Measurements from ENCODE around the gene ECHDC3.
A peak's percentile ranks its signal among the peaks of the same experiment; 100 is the strongest.

ECHDC3 gene

GRCh38 chr10:11750420-11750819 lies 8.2 kb downstream of the ECHDC3 start:
- no peak for DNase-seq (ENCODE audit: low read depth, low spot score)

- DNase-seq (ENCODE audit: low read depth, low spot score) = no peak
These were observed 12.0 kb downstream of the ECHDC3 start for GRCh38 chr10:11754173-11754572.

GRCh38 chr10:11754620-11755019 lies 12.4 kb downstream of the ECHDC3 start:
- no peak for DNase-seq (ENCODE audit: low read depth, low spot score)

- DNase-seq (ENCODE audit: low read depth, low spot score) = no peak
These were observed 13.5 kb downstream of the ECHDC3 start for GRCh38 chr10:11755512-11756263.

- DNase-seq (ENCODE audit: low read depth, low spot score) = no peak
These were observed 14.7 kb downstream of the ECHDC3 start for GRCh38 chr10:11756766-11757315.

- DNase-seq (ENCODE audit: low read depth, low spot score) = peak; percentile 57
These were observed 15.3 kb downstream of the ECHDC3 start for GRCh38 chr10:11757454-11757820.

GRCh38 chr10:11757821-11758463 lies 15.8 kb downstream of the ECHDC3 start:
- DNase-seq (ENCODE audit: low read depth, low spot score) = no peak

- no peak for DNase-seq (ENCODE audit: low read depth, low spot score)
These were observed 16.5 kb downstream of the ECHDC3 start for GRCh38 chr10:11758527-11759236.

- no peak for DNase-seq (ENCODE audit: low read depth, low spot score)
These were observed 17.2 kb downstream of the ECHDC3 start for GRCh38 chr10:11759347-11759746.

GRCh38 chr10:11760151-11760550 lies 18.0 kb downstream of the ECHDC3 start:
- no peak for DNase-seq (ENCODE audit: low read depth, low spot score)

GRCh38 chr10:11760861-11761260 lies 18.7 kb downstream of the ECHDC3 start:
- DNase-seq (ENCODE audit: low read depth, low spot score) = no peak

- no peak for DNase-seq (ENCODE audit: low read depth, low spot score)
These were observed 19.2 kb downstream of the ECHDC3 start for GRCh38 chr10:11761431-11761830.

GRCh38 chr10:11762706-11763500 lies 20.7 kb downstream of the ECHDC3 start:
- DNase-seq (ENCODE audit: low read depth, low spot score) = no peak

GRCh38 chr10:11763501-11763861 lies 21.3 kb downstream of the ECHDC3 start:
- DNase-seq (ENCODE audit: low read depth, low spot score) = no peak

GRCh38 chr10:11765141-11765540 lies 23.0 kb downstream of the ECHDC3 start:
- DNase-seq (ENCODE audit: low read depth, low spot score) = no peak

GRCh38 chr10:11772575-11773288 lies 30.6 kb downstream of the ECHDC3 start:
- DNase-seq (ENCODE audit: low read depth, low spot score) = no peak

- DNase-seq (ENCODE audit: low read depth, low spot score) = no peak
These were observed 31.7 kb downstream of the ECHDC3 start for GRCh38 chr10:11773761-11774441.

- no peak for DNase-seq (ENCODE audit: low read depth, low spot score)
These were observed 33.2 kb downstream of the ECHDC3 start for GRCh38 chr10:11775412-11775811.

- DNase-seq (ENCODE audit: low read depth, low spot score) = no peak
These were observed 33.9 kb downstream of the ECHDC3 start for GRCh38 chr10:11776080-11776479.

- DNase-seq (ENCODE audit: low read depth, low spot score) = no peak
These were observed 38.9 kb downstream of the ECHDC3 start for GRCh38 chr10:11781114-11781513.

All from brain pericyte (primary cell).